ENCODE results near the gene KCNQ1. TPM values are rescaled to one million over a fixed set of nuclear protein-coding genes. Genes with fewer than 3 reads are reported as not detected.

Gene KCNQ1
- total RNA-seq, 3 donors from 2014 or later (not counting 1 experiment from before 2014, with no cell fraction given): 1.9 to 7.8 (median 3.3) TPM

- WGBS (ENCODE audit: insufficient coverage): 70% methylated on average over 24 of the region's 24 CpGs
- H3K36me3 Mint-ChIP-seq: no peaks in the 10 kb centered on the region
- intact Hi-C loops (cut with micrococcal nuclease): no loop called here
- peaks cover 17 to 31% of the 10 kb centered on the region in 2 donors for H3K27me3 Mint-ChIP-seq (ENCODE audit: low read depth in 2 of 2)
- Histone ChIP-seq H3K27ac (ENCODE audit: low read length) (no peak overlapping the region), H3K27me3 (ENCODE audit: control insufficient read depth, insufficient read depth, low read length) (peaks cover 10% of the 10 kb centered on the region), H3K36me3 (ENCODE audit: control insufficient read depth, insufficient read depth, low read length) (no peaks in the 10 kb centered on the region), H3K4me3 (ENCODE audit: low read length) (no peak overlapping the region), H3K9me3 (ENCODE audit: control insufficient read depth, insufficient read depth, low read length) (no peaks in the 10 kb centered on the region), H3K4me1 (ENCODE audit: control insufficient read depth, insufficient read depth, low read length) (peaks cover 55% of the 10 kb centered on the region)
- ATAC-seq: no peak
- TF ChIP-seq CTCF (IDR thresholded peaks at IDR 0.05): no peak
- no peak overlapping the region for H3K4me3 Mint-ChIP-seq
- no peaks in the 10 kb centered on the region for H3K9me3 Mint-ChIP-seq
- peak in 1 of 2 donors; percentile 32 for DNase-seq
- H3K27ac Mint-ChIP-seq: no peak overlapping the region
- peaks cover 19 to 33% of the 10 kb centered on the region in 2 donors for H3K4me1 Mint-ChIP-seq
Measured at GRCh38 chr11:2462986-2463765, 18.4 kb downstream of the KCNQ1 start.

- no peak overlapping the region for H3K27ac Mint-ChIP-seq
- DNase-seq: no peak
- peaks cover 58% of the 10 kb centered on the region for H3K4me1 ChIP-seq (ENCODE audit: control insufficient read depth, insufficient read depth, low read length)
Measured at GRCh38 chr11:2463766-2464277, 19.0 kb downstream of the KCNQ1 start.

GRCh38 chr11:2464451-2465165, 19.8 kb downstream of the KCNQ1 start:
- no peak for DNase-seq
- Mint-ChIP-seq H3K27ac (no peak overlapping the region), H3K9me3 (no peaks in the 10 kb centered on the region), H3K4me3 (no peak overlapping the region), H3K36me3 (no peaks in the 10 kb centered on the region), H3K27me3 (ENCODE audit: low read depth in 2 of 2) (peaks cover 18 to 30% of the 10 kb centered on the region in 2 donors), H3K4me1 (peaks cover 19 to 29% of the 10 kb centered on the region in 2 donors)
- Histone ChIP-seq H3K36me3 (ENCODE audit: control insufficient read depth, insufficient read depth, low read length) (no peaks in the 10 kb centered on the region), H3K9me3 (ENCODE audit: control insufficient read depth, insufficient read depth, low read length) (no peaks in the 10 kb centered on the region), H3K27ac (ENCODE audit: low read length) (no peak overlapping the region), H3K4me3 (ENCODE audit: low read length) (no peak overlapping the region), H3K27me3 (ENCODE audit: control insufficient read depth, insufficient read depth, low read length) (peaks cover 10% of the 10 kb centered on the region), H3K4me1 (ENCODE audit: control insufficient read depth, insufficient read depth, low read length) (peaks cover 51% of the 10 kb centered on the region)
- 92% methylated on average over 13 of the region's 13 CpGs for WGBS (ENCODE audit: insufficient coverage)
- no peak for TF ChIP-seq CTCF (IDR thresholded peaks at IDR 0.05)
- no peak for ATAC-seq
- intact Hi-C loops (cut with micrococcal nuclease): loop anchor here (5.0 kb wide), 1 partner anchor 32 kb away; no protein-coding TSS in a partner anchor

More at GRCh38 chr11:2463766-2464277, 19.0 kb downstream of the KCNQ1 start:
- no peaks in the 10 kb centered on the region for H3K9me3 Mint-ChIP-seq
- no peaks in the 10 kb centered on the region for H3K36me3 Mint-ChIP-seq
- H3K27ac ChIP-seq (ENCODE audit: low read length): no peak overlapping the region
- H3K27me3 ChIP-seq (ENCODE audit: control insufficient read depth, insufficient read depth, low read length): peaks cover 10% of the 10 kb centered on the region
- intact Hi-C loops (cut with micrococcal nuclease): no loop called here
- H3K4me3 Mint-ChIP-seq: no peak overlapping the region
- peaks cover 16 to 29% of the 10 kb centered on the region in 2 donors for H3K27me3 Mint-ChIP-seq (ENCODE audit: low read depth in 2 of 2)
- ATAC-seq: no peak
- H3K9me3 ChIP-seq (ENCODE audit: control insufficient read depth, insufficient read depth, low read length): no peaks in the 10 kb centered on the region
- H3K4me3 ChIP-seq (ENCODE audit: low read length): no peak overlapping the region
- 95% methylated on average over 23 of the region's 26 CpGs for WGBS (ENCODE audit: insufficient coverage)
- peaks cover 19 to 33% of the 10 kb centered on the region in 2 donors for H3K4me1 Mint-ChIP-seq
- no peaks in the 10 kb centered on the region for H3K36me3 ChIP-seq (ENCODE audit: control insufficient read depth, insufficient read depth, low read length)
- no peak for TF ChIP-seq CTCF (IDR thresholded peaks at IDR 0.05)
